NB4 (cell line): Measurements from ENCODE around the gene BMP7.

Experiments used
- DNase-seq: peaks from one replicate; pipeline ENCODE4 v3.0.0; 2010; ENCODE audit warnings: low read depth
- H3K4me3 ChIP-seq: one replicate; pipeline ENCODE4 v1.5.1; 2011; ENCODE audit warnings: mild to moderate bottlenecking, low read depth, low read length, moderate library complexity
- CTCF ChIP-seq: IDR thresholded peaks from one replicate; pipeline ENCODE4 v1.5.1; 2012; ENCODE audit warnings: low read depth, low read length
- MAX ChIP-seq: IDR thresholded peaks from 2 replicates; pipeline ENCODE4 v1.6.1; 2011; ENCODE audit warnings: low read depth, low read length
- MYC ChIP-seq: IDR thresholded peaks from 2 replicates; pipeline ENCODE4 v1.6.1; 2011; ENCODE audit warnings: low read depth, low read length
- POLR2A ChIP-seq: IDR thresholded peaks from 2 replicates; pipeline ENCODE4 v1.6.1; 2011; ENCODE audit warnings: mild to moderate bottlenecking; ENCODE audit not compliant: insufficient read length; ENCODE audit errors: extremely low read depth

Gene BMP7

GRCh38 chr20:57247292-57247965 is 19.0 kb downstream of the BMP7 start:
- no peak for TF ChIP-seq MYC
- no peak for TF ChIP-seq MAX
- TF ChIP-seq CTCF, result no peak

GRCh38 chr20:57245997-57246396 is 20.4 kb downstream of the BMP7 start:
- DNase-seq, result no peak
- TF ChIP-seq POLR2A (no peak), MAX (no peak), CTCF (no peak), MYC (no peak)
- no peak overlapping the region for H3K4me3 ChIP-seq

More at GRCh38 chr20:57247292-57247965, 19.0 kb downstream of the BMP7 start:
- peak; percentile 54 for DNase-seq
- no peak overlapping the region for H3K4me3 ChIP-seq

GRCh38 chr20:57244627-57245214 is 21.7 kb downstream of the BMP7 start:
- H3K4me3 ChIP-seq, result no peak overlapping the region
- peak; percentile 29 for DNase-seq
- TF ChIP-seq MYC (no peak), POLR2A (no peak)

- no peak for DNase-seq
- TF ChIP-seq MYC (no peak), CTCF (no peak), POLR2A (no peak), MAX (no peak)
- no peak overlapping the region for H3K4me3 ChIP-seq
These were observed 22.2 kb downstream of the BMP7 start for GRCh38 chr20:57244221-57244585.

GRCh38 chr20:57243480-57244220 is 22.8 kb downstream of the BMP7 start:
- H3K4me3 ChIP-seq, result no peak overlapping the region
- no peak for TF ChIP-seq POLR2A
- no peak for DNase-seq

- no peak for DNase-seq
- TF ChIP-seq MAX, result no peak
- no peak for TF ChIP-seq CTCF
- no peak for TF ChIP-seq MYC
- TF ChIP-seq POLR2A, result no peak
These were observed 24.0 kb downstream of the BMP7 start for GRCh38 chr20:57242414-57242813.

More at GRCh38 chr20:57242414-57242813, 24.0 kb downstream of the BMP7 start:
- H3K4me3 ChIP-seq, result no peak overlapping the region
